NCI-H1417 (cell line): ENCODE data around the gene DNASE2B.

ENCODE experiments used
- DNase-seq, 3 experiments: peaks; one replicate each; lab custom pipeline; 2025; lab: John Stamatoyannopoulos, UW

Gene DNASE2B

GRCh38 chr1:84452436-84452835, 54.2 kb downstream of the DNASE2B start:
- no peak for DNase-seq

- DNase-seq: no peak
These were observed 63.8 kb downstream of the DNASE2B start for GRCh38 chr1:84462118-84462517.
